Activated CD8-positive, alpha-beta memory T cell treated with anti-CD3 and anti-CD28 coated beads, Interleukin-2, amount 10 ng/mL, durations not matched to agents 7 days and 5 days (primary cell): Measurements from ENCODE around the gene SLC23A2. TPM values are rescaled to one million over a fixed set of nuclear protein-coding genes. Genes with fewer than 3 reads are reported as not detected.
A peak's percentile ranks its signal among the peaks of the same experiment; 100 is the strongest.

Experiments
- ATAC-seq: fragments of 150-1000 bp; cut with Tn5 transposase; one replicate; pipeline ENCODE4 v1.10.0; 2021; ENCODE audit warnings: moderate library complexity
- CTCF ChIA-PET: fragments of 350-600 bp; sonication (Branson Sonifier 250); formaldehyde crosslinking; loops from one replicate; lab custom pipeline; 2021; ENCODE audit warnings: antibody characterized with exemption; lab: Charles Lee
- DNase-seq: peaks from one replicate; pipeline ENCODE4 v3.0.0-alpha.2; 2020
- H3K27ac Mint-ChIP-seq: one replicate; pipeline ENCODE4 v1.8.0; 2021; ENCODE audit warnings: mild to moderate bottlenecking, mixed read lengths
- H3K27me3 Mint-ChIP-seq: one replicate; pipeline ENCODE4 v1.8.0; 2021; ENCODE audit warnings: mixed read lengths
- H3K36me3 Mint-ChIP-seq: one replicate; pipeline ENCODE4 v1.8.0; 2021; ENCODE audit warnings: mild to moderate bottlenecking, mixed read lengths
- H3K4me1 Mint-ChIP-seq: one replicate; pipeline ENCODE4 v1.8.0; 2021; ENCODE audit warnings: mixed read lengths
- H3K4me3 Mint-ChIP-seq: one replicate; pipeline ENCODE4 v1.8.0; 2021; ENCODE audit warnings: mild to moderate bottlenecking, moderate library complexity, mixed read lengths
- H3K9me3 Mint-ChIP-seq: one replicate; pipeline ENCODE4 v1.8.0; 2022; ENCODE audit warnings: low read depth, mixed read lengths
- total RNA-seq, 2 experiments: library from RNA; stranded (reverse); gene quantifications; one replicate each; pipeline ENCODE4 v1.2.3, GENCODE V29; 2021

The SLC23A2 gene
- total RNA-seq, 2 experiments from 2014 or later = 16.1 to 16.5 TPM

DNA sequence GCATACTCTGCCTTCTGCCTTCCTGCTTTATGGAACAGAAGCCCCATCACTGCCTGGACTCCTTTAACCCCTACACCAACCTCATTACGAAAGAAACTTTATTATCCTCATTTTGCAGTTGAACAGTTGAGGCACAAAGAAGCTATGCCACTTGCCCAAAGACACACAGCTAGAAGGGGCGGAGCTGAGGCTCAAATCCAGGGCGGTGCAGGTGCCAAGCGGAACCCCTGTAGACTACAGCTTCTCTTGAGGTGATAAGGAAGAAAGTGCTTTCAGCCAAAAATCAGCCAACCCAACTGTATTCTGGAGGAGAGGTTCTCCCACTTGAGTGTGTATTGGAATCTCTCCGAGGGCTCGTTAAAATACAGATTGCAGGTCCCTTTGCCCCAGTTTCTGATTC lies 189.1 kb downstream of the SLC23A2 start:
- Mint-ChIP-seq H3K27ac (peak overlapping the region; percentile 99), H3K4me1 (peaks cover 75% of the 10 kb centered on the region), H3K36me3 (peaks cover 26% of the 10 kb centered on the region), H3K9me3 (no peaks in the 10 kb centered on the region), H3K27me3 (no peaks in the 10 kb centered on the region), H3K4me3 (peak overlapping the region; percentile 89)
- CTCF ChIA-PET = interaction anchor here (0.7 to 1.4 kb wide), 3 partner anchors 16 to 28 kb away, joined by 3 to 5 read pairs (median 3); no protein-coding TSS in a partner anchor
- peak; percentile 60 for DNase-seq
- ATAC-seq = no peak

DNA sequence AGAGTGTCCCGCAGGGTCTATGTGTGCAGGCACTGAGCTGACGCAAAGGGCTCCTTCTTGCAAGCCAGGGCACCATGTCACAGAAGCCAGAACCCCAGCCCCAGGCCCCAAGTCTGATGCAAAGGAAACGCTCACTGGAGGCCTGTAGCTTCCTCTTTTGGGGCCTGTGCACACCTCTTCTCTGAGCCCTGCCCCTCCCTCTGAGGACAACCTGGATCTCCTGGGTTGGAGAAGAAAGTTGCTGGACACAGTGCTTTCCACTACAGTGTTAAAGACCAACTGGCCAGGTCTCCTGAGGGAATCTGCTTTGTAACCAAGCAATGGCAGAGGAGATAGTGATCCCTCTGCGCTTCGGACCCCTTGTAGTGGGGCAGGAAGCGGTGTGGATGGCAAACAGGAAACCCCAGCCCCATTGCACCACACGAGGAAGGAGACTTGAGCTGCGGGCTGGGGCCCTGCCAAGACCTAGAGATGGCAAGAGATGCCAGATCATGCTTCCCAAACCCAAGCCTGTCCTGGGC lies 189.6 kb downstream of the SLC23A2 start:
- peak overlapping the region; percentile 89 for H3K4me3 Mint-ChIP-seq
- peaks cover 74% of the 10 kb centered on the region for H3K4me1 Mint-ChIP-seq
- peaks cover 26% of the 10 kb centered on the region for H3K36me3 Mint-ChIP-seq
- H3K27ac Mint-ChIP-seq = peak overlapping the region; percentile 99
- H3K9me3 Mint-ChIP-seq = no peaks in the 10 kb centered on the region
- no peaks in the 10 kb centered on the region for H3K27me3 Mint-ChIP-seq
- CTCF ChIA-PET = interaction anchor here (0.7 to 2.4 kb wide), 4 partner anchors 16 to 144 kb away, joined by 3 to 6 read pairs (median 4); no protein-coding TSS in a partner anchor
- ATAC-seq (peak; percentile 43), DNase-seq (peak; percentile 89)

DNA sequence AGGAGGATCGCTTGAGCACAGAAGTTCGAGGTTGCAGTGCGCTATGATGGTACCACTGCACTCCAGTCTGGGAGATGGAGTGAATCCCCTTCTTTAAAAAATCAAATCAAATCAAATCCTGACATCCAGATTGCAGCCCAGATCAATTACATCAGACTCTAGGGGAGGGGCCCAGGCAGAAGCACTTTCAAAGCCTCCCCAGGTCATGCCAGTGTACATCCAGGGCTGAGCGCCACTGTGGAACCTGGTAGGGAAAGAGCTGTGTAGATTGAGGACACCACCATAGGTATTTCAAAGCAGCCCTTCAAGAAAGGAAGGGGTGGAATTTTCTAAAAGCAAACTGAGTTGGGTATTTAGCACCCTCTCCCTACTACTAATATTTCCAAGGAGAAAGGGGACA lies 190.1 kb downstream of the SLC23A2 start:
- H3K36me3 Mint-ChIP-seq = peaks cover 25% of the 10 kb centered on the region
- no peaks in the 10 kb centered on the region for H3K27me3 Mint-ChIP-seq
- H3K27ac Mint-ChIP-seq = peak overlapping the region; percentile 99
- ATAC-seq (no peak), DNase-seq (no peak)
- H3K9me3 Mint-ChIP-seq = no peaks in the 10 kb centered on the region
- CTCF ChIA-PET = interaction anchor here (1.4 to 2.4 kb wide), 2 partner anchors 15 to 144 kb away, joined by 5 to 6 read pairs; no protein-coding TSS in a partner anchor
- peaks cover 75% of the 10 kb centered on the region for H3K4me1 Mint-ChIP-seq
- H3K4me3 Mint-ChIP-seq = peak overlapping the region; percentile 89

DNA sequence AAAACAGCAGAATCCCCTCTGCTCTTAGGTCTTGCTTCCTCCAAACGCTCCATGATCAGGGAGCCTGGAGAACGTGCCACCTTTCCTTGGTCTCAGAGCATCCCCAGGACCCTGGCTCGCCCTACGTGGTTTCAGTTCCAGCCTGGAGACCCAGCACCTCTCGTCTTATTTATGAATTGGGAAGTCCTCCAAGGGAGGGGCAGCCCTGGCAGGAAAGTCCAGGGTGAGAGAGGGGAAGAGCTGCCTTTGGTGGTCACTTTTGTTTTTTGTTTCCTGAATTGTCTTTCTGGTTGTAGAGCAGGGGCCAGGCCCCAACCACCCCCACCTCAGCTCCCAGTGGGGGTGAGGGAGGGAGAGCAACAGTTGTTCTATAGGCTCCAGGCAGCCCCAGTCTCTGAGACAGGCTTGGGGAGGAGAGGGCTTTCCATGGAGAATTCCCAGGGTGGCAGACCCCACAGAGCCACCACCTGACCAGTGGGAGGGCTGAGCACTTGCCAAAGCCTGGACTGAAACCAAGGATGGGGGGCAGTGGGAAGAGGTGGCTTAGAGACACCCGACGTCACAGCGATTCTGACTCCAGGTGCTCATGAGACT lies 190.8 kb downstream of the SLC23A2 start:
- H3K27ac Mint-ChIP-seq = peak overlapping the region; percentile 99
- no peak overlapping the region for H3K4me3 Mint-ChIP-seq
- no peaks in the 10 kb centered on the region for H3K27me3 Mint-ChIP-seq
- ATAC-seq (no peak), DNase-seq (no peak)
- CTCF ChIA-PET = interaction anchor here (1.3 to 2.4 kb wide), 2 partner anchors 16 to 145 kb away, joined by 3 to 6 read pairs; no protein-coding TSS in a partner anchor
- peaks cover 71% of the 10 kb centered on the region for H3K4me1 Mint-ChIP-seq
- H3K9me3 Mint-ChIP-seq = no peaks in the 10 kb centered on the region
- peaks cover 25% of the 10 kb centered on the region for H3K36me3 Mint-ChIP-seq

DNA sequence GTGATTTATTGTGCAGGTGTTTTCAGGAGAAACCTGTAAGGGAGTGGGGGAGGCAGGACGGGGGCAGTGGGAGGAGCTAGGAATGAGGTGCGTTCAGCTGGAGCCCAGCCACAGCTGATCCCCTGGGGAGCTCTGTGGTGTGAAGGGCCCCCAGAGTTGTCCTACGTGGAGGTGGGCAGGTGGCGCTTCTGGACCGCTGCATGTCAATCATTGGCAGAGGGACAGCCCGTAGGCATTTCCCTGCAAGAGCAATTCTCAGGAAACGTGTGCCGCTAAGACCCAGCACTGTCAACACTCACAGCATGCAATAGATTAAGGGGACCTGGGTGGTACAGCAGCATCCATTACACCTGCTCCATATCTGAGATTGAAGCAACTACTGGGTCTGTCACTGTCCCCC lies 191.6 kb downstream of the SLC23A2 start:
- Mint-ChIP-seq H3K9me3 (no peaks in the 10 kb centered on the region), H3K36me3 (peaks cover 25% of the 10 kb centered on the region), H3K4me3 (no peak overlapping the region), H3K27me3 (no peaks in the 10 kb centered on the region), H3K27ac (no peak overlapping the region), H3K4me1 (peaks cover 67% of the 10 kb centered on the region)
- DNase-seq (no peak), ATAC-seq (no peak)
- CTCF ChIA-PET = interaction anchor here (1.3 to 2.4 kb wide), 2 partner anchors 15 to 146 kb away, joined by 3 to 6 read pairs; no protein-coding TSS in a partner anchor

DNA sequence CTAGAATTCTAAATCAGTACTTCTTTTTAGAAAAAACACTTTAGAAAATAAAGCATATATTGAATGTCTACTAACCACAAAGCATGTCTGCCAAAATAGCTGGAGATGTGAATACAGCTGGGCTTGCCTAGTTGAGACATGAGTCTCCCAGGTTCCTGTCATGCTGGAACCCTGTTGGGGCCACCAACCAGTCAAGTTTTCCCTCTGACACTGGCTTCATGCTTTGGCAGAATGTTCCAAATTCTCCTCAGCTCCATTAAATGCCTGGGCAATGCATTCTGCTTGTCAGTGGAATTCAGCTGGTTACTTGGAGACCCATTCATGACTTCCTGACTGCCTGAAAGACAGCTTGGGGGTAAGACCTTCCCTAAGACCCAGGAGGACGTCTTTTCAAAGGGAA lies 192.4 kb downstream of the SLC23A2 start:
- H3K9me3 Mint-ChIP-seq = no peaks in the 10 kb centered on the region
- H3K36me3 Mint-ChIP-seq = peaks cover 25% of the 10 kb centered on the region
- no peaks in the 10 kb centered on the region for H3K27me3 Mint-ChIP-seq
- ATAC-seq (no peak), DNase-seq (no peak)
- H3K4me1 Mint-ChIP-seq = peaks cover 58% of the 10 kb centered on the region
- H3K27ac Mint-ChIP-seq = peak overlapping the region; percentile 30
- H3K4me3 Mint-ChIP-seq = no peak overlapping the region
- CTCF ChIA-PET = no interaction called here

DNA sequence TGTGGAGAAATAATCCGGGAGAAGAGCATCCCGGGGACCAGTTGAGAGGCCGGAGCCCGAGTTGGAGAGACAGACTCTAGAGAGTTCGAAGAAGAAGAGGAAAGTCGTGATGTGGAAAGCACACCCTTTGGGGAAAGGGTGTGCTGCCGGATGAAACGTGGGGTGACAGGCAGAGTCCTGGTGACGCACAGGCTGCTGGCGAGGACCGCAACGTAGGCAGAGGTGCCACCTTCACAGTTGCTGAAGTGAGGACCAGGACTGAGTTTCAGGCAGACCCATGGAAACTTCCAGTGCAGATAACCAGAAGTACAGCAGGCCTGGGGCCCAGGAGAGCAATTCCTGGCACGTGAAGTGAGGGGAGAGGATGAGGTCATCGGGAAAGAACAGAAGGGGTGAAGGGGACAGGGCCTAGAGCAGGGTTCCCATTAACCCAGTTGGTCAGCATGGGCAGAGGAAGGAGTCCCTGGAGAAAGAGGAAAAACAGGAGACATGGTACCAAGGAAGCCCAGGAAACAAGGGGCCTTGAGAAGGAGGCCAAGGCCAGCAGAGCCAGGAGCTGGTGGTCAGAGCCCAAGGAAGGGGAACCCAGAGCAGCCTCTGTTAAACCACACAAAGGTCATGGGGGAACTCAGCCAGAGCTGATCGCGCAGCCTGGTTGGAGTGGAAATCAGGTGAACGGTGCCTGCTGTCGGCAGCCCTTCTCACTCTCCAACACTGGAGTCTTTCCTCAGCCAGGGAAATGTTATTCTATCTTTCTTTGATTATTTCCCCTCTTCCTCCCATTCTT lies 195.5 kb downstream of the SLC23A2 start:
- peaks cover 29% of the 10 kb centered on the region for H3K4me1 Mint-ChIP-seq
- no peaks in the 10 kb centered on the region for H3K9me3 Mint-ChIP-seq
- no peak for DNase-seq
- CTCF ChIA-PET = interaction anchor here (1.8 kb wide), 1 partner anchor 11 kb away, joined by 6 read pairs; no protein-coding TSS in a partner anchor
- ATAC-seq = no peak
- H3K36me3 Mint-ChIP-seq = peaks cover 33% of the 10 kb centered on the region
- no peak overlapping the region for H3K4me3 Mint-ChIP-seq
- no peaks in the 10 kb centered on the region for H3K27me3 Mint-ChIP-seq
- no peak overlapping the region for H3K27ac Mint-ChIP-seq

DNA sequence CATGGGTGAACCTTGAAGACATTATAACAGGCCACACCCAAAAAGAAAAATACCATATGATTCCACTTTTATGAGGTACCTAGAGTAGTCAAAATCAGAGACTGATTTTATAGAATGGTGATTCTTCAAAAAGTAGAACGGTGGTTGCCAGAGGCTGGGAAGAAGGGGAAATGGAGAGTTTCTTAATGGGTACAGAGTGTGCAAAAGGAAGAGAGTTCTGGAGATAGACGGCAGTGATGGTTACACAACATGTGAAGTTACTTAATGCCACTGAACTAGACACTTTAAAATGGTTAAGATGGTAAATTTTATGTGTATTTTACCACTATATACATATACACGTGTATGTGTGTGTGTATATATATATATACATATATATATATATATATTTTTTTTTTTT lies 198.8 kb downstream of the SLC23A2 start:
- Mint-ChIP-seq H3K36me3 (peaks cover 54% of the 10 kb centered on the region), H3K4me3 (no peak overlapping the region), H3K27me3 (no peaks in the 10 kb centered on the region), H3K4me1 (peaks cover 8% of the 10 kb centered on the region), H3K9me3 (peaks cover 3% of the 10 kb centered on the region), H3K27ac (peak overlapping the region; percentile 29)
- no peak for DNase-seq
- CTCF ChIA-PET = no interaction called here
- no peak for ATAC-seq

Other genes with a start within 250 kb of the SLC23A2 start
- gene RASSF2, start 177.9 kb downstream of the SLC23A2 start, total RNA-seq = 10 to 100 TPM; 43.2 to 46.7 TPM
- gene TMEM230, start 111.6 kb upstream of the SLC23A2 start, total RNA-seq = 10 to 100 TPM; 57.0 to 82.4 TPM
- gene PCNA, start 118.4 kb upstream of the SLC23A2 start, total RNA-seq = 100 to 1,000 TPM; 548 to 587 TPM
- gene CDS2, start 125.5 kb upstream of the SLC23A2 start, total RNA-seq = 10 to 100 TPM; 62.2 to 63.5 TPM